HCT116 (cell line): ENCODE data around the gene IRS1. TPM values are rescaled to one million over a fixed set of nuclear protein-coding genes. Genes with fewer than 3 reads are reported as not detected.

Source experiments
- ATAC-seq: fragments of 200-7000 bp; cut with Tn5 transposase; 2 replicates; pipeline ENCODE4 v1.9.1; 2020; ENCODE audit warnings: mild to moderate bottlenecking, moderate library complexity
- BruUV-seq: library from RNA; stranded (reverse); fragments of 400-500 nt; replicated peaks from 2 replicates; lab custom pipeline; 2021; lab: Mats Ljungman, UMichigan
- CTCF ChIA-PET: fragments of 300-600 bp; sonication (Branson Sonifier 250); formaldehyde crosslinking; loops from one replicate; lab custom pipeline; 2021; ENCODE audit warnings: antibody characterized with exemption; lab: Charles Lee
- POLR2A ChIA-PET: fragments of 300-600, 350-600 bp; sonication (Branson Sonifier 250); formaldehyde crosslinking; loops from one replicate; lab custom pipeline; 2021; ENCODE audit warnings: antibody characterized with exemption; lab: Charles Lee
- RAD21 ChIA-PET, 2 experiments: fragments of 300-600 bp; sonication (Branson Sonifier 250); formaldehyde crosslinking; loops; one replicate each; lab custom pipeline; 2023; ENCODE audit warnings: low total read pairs in 2 of 2; ENCODE audit not compliant: uncharacterized antibody in 2 of 2, unreplicated experiment in 2 of 2, low non-redundant PET in 1 of 2; lab: Charles Lee
- DNase-seq: peaks from one replicate; pipeline ENCODE4 v3.0.0-alpha.2; 2010; ENCODE audit warnings: low read depth, low spot score
- H2AFZ ChIP-seq: fragments of 200-600 bp; shearing (Covaris generic), sonication (generic); 2 replicates; pipeline ENCODE4 v1.6.1; 2017; ENCODE audit warnings: low read depth, mixed run types, mixed read lengths, antibody characterized with exemption, low read length; ENCODE audit not compliant: poor library complexity, severe bottlenecking
- H3K27ac ChIP-seq: 2 replicates; pipeline ENCODE4 v1.5.1; 2012; ENCODE audit warnings: low read depth, low read length
- H3K27me3 ChIP-seq: fragments of 200-600 bp; sonication (generic); 2 replicates; pipeline ENCODE4 v1.6.1; 2016; ENCODE audit warnings: mixed run types, low read length, mixed read lengths; ENCODE audit not compliant: insufficient read depth
- H3K36me3 ChIP-seq, 2 experiments: fragments of 200-500 bp in 1 of 2; fragments of 200-600 bp in 1 of 2; sonication (Bioruptor generic) in 1 of 2; sonication (generic) in 1 of 2; 2 replicates each; pipeline versions ENCODE4 v1.5.1 to v1.6.1; 2014 to 2016; ENCODE audit warnings: low read length in 2 of 2, inconsistent platforms in 1 of 2, mixed read lengths in 1 of 2, mixed run types in 1 of 2; ENCODE audit not compliant: insufficient read depth in 2 of 2, control insufficient read depth in 1 of 2
- H3K4me1 ChIP-seq, 2 experiments: fragments of 200-600 bp in 1 of 2; sonication (generic) in 1 of 2; 2 replicates each; pipeline versions ENCODE4 v1.5.1 to v1.6.1; 2012 to 2017; ENCODE audit warnings: low read length in 2 of 2, inconsistent platforms in 1 of 2, mild to moderate bottlenecking in 1 of 2, mixed read lengths in 1 of 2, mixed run types in 1 of 2, moderate library complexity in 1 of 2; ENCODE audit not compliant: insufficient read depth in 2 of 2, control insufficient read depth in 1 of 2
- H3K4me2 ChIP-seq: fragments of 200-600 bp; sonication (generic); 2 replicates; pipeline ENCODE4 v1.6.1; 2017; ENCODE audit warnings: mixed run types, low read length, mixed read lengths
- H3K4me3 ChIP-seq, 2 experiments: fragments of 200-600 bp in 1 of 2; sonication (generic) in 1 of 2; replicated peaks in 1 of 2; 2 replicates each; pipeline ENCODE4 v1.5.1; 2011 to 2016; ENCODE audit warnings: low read length in 2 of 2, control low read depth in 1 of 2, low read depth in 1 of 2, mild to moderate bottlenecking in 1 of 2, mixed read lengths in 1 of 2, mixed run types in 1 of 2
- H3K79me2 ChIP-seq: fragments of 200-600 bp; sonication (generic); 2 replicates; pipeline ENCODE4 v1.6.1; 2017; ENCODE audit warnings: mild to moderate bottlenecking, mixed run types, low read length, moderate library complexity, mixed read lengths; ENCODE audit not compliant: insufficient read depth
- H3K9ac ChIP-seq: fragments of 200-600 bp; sonication (generic); 2 replicates; pipeline ENCODE4 v1.6.1; 2016; ENCODE audit warnings: low read length, mixed read lengths
- H3K9me2 ChIP-seq: fragments of 200-600 bp; sonication (generic), shearing (Covaris generic); 2 replicates; pipeline ENCODE4 v1.6.1; 2017; ENCODE audit warnings: mixed run types, mild to moderate bottlenecking, moderate library complexity; ENCODE audit not compliant: insufficient read depth
- H3K9me3 ChIP-seq, 2 experiments: fragments of 200-500 bp in 1 of 2; fragments of 200-600 bp in 1 of 2; sonication (Bioruptor generic) in 1 of 2; sonication (generic) in 1 of 2; 2 replicates each; pipeline ENCODE4 v1.6.1; 2014 to 2017; ENCODE audit warnings: low read length in 2 of 2, mixed read lengths in 2 of 2, inconsistent platforms in 1 of 2, low read depth in 1 of 2, mild to moderate bottlenecking in 1 of 2, mixed run types in 1 of 2, moderate library complexity in 1 of 2; ENCODE audit not compliant: control insufficient read depth in 1 of 2, insufficient read depth in 1 of 2
- H4K20me1 ChIP-seq: fragments of 200-600 bp; sonication (generic), shearing (Covaris generic); 2 replicates; pipeline ENCODE4 v1.6.1; 2017; ENCODE audit warnings: mixed run types, mild to moderate bottlenecking, moderate library complexity; ENCODE audit not compliant: insufficient read depth
- CBX3 ChIP-seq: IDR thresholded peaks from 2 replicates; pipeline ENCODE4 v1.6.1; 2012; ENCODE audit warnings: low read depth
- EGR1 ChIP-seq: IDR thresholded peaks from 2 replicates; pipeline ENCODE4 v1.6.1; 2012; ENCODE audit warnings: low read depth
- ELF1 ChIP-seq: IDR thresholded peaks from 2 replicates; pipeline ENCODE4 v1.6.1; 2012; ENCODE audit warnings: low read depth, borderline replicate concordance
- EZH2 ChIP-seq: fragments of 200-600 bp; sonication (generic); IDR thresholded peaks from 2 replicates; pipeline ENCODE4 v1.6.1; 2017; ENCODE audit warnings: antibody characterized with exemption, mixed run types
- FOSL1 ChIP-seq: IDR thresholded peaks from 2 replicates; pipeline ENCODE4 v1.6.1; 2012; ENCODE audit warnings: low read depth
- JUND ChIP-seq: IDR thresholded peaks from 2 replicates; pipeline ENCODE4 v1.6.1; 2012
- POLR2A ChIP-seq: IDR thresholded peaks from 2 replicates; pipeline ENCODE4 v1.7.0; 2011; ENCODE audit warnings: borderline replicate concordance; ENCODE audit not compliant: insufficient read depth, insufficient read length; ENCODE audit errors: extremely low read depth
- POLR2AphosphoS5 ChIP-seq: IDR thresholded peaks from 2 replicates; pipeline ENCODE4 v1.6.1; 2011; ENCODE audit warnings: mild to moderate bottlenecking, low read depth, low read length, moderate library complexity
- RAD21 ChIP-seq: IDR thresholded peaks from 2 replicates; pipeline ENCODE4 v1.6.1; 2012; ENCODE audit warnings: low read depth, mild to moderate bottlenecking
- SIN3A ChIP-seq: IDR thresholded peaks from 2 replicates; pipeline ENCODE4 v1.6.1; 2012; ENCODE audit warnings: low read depth
- SP1 ChIP-seq: IDR thresholded peaks from 2 replicates; pipeline ENCODE4 v1.6.1; 2012; ENCODE audit warnings: low read depth
- TCF7L2 ChIP-seq: IDR thresholded peaks from 2 replicates; pipeline ENCODE4 v1.7.0; 2011; ENCODE audit warnings: borderline replicate concordance, inconsistent platforms; ENCODE audit not compliant: insufficient read depth, insufficient read length; ENCODE audit errors: extremely low read depth
- YY1 ChIP-seq: IDR thresholded peaks from 2 replicates; pipeline ENCODE4 v1.6.1; 2011; ENCODE audit warnings: low read length, low read depth, moderate library complexity, mild to moderate bottlenecking; ENCODE audit not compliant: insufficient replicate concordance; ENCODE audit errors: extremely low read depth
- ZNF274 ChIP-seq: fragments of 200-500 bp; sonication (Bioruptor generic); IDR thresholded peaks from 2 replicates; pipeline ENCODE4 v1.6.1; 2014; ENCODE audit warnings: mild to moderate bottlenecking, low read depth, low read length, inconsistent platforms
- intact Hi-C: fragments of 100-400 bp; cut with micrococcal nuclease; formaldehyde crosslinking; loops from 2 replicates; pipeline ENCODE4 v1.10.0; 2022
- total RNA-seq: library from RNA; stranded (reverse); gene quantifications from one replicate; pipeline ENCODE4 v1.2.1, GENCODE V29; 2021; ENCODE audit not compliant: unreplicated experiment
- TF ChIP-seq, protein P1 (sequence below): IDR thresholded peaks from 2 replicates; pipeline ENCODE4 v1.6.1; 2012
- TF ChIP-seq, protein P2 (sequence below): IDR thresholded peaks from 2 replicates; pipeline ENCODE4 v1.6.1; 2011; ENCODE audit warnings: mild to moderate bottlenecking, low read length, moderate library complexity; ENCODE audit not compliant: insufficient replicate concordance; ENCODE audit errors: extremely low read depth
- TF ChIP-seq, protein P3 (sequence below): IDR thresholded peaks from 2 replicates; pipeline ENCODE4 v1.6.1; 2012; ENCODE audit warnings: low read depth
- TF ChIP-seq, protein P4 (sequence below): IDR thresholded peaks from 2 replicates; pipeline ENCODE4 v1.6.1; 2012
- TF ChIP-seq, protein P5 (sequence below), 3 experiments: fragments of 200-600 bp in 1 of 3; sonication (generic) in 1 of 3; IDR thresholded peaks in 2 of 3; conservative IDR thresholded peaks in 1 of 3; 2 replicates each; pipeline ENCODE4 v1.5.1; 2012 to 2017; ENCODE audit warnings: low read depth in 2 of 3, low read length in 2 of 3, antibody characterized with exemption in 1 of 3, borderline replicate concordance in 1 of 3, control low read depth in 1 of 3, mild to moderate bottlenecking in 1 of 3, mixed read lengths in 1 of 3, mixed run types in 1 of 3, moderate library complexity in 1 of 3; ENCODE audit not compliant: insufficient read depth in 1 of 3

The IRS1 gene
- total RNA-seq, 1 experiment from 2014 or later: 88.8 TPM

DNA sequence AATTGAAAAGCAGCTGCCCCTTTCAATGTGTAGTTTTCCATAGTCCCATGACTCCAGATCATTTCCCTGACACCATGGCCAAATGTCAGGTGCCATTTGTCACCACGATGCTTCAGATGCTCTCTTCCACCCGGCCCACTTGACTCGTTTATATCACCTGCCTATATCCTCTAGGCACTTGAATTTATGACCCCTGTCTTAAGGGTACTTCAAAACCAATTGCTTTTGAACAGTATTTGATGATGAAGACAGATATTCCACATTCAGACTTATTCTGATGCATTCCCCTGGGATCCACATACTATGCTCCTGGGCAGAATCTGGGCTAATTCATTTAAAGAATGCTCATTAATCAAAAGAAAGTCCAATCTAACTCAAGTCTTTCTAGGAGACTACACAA is 19.3 kb upstream of the IRS1 start:
- DNase-seq: no peak
- TF ChIP-seq EZH2: no peak
- TF ChIP-seq FOSL1: no peak
- no peak for TF ChIP-seq RAD21
- TF ChIP-seq SIN3A: no peak
- no peak for TF ChIP-seq ELF1
- TF ChIP-seq ZNF274: no peak
- TF ChIP-seq JUND: no peak
- TF ChIP-seq, protein P1, sequence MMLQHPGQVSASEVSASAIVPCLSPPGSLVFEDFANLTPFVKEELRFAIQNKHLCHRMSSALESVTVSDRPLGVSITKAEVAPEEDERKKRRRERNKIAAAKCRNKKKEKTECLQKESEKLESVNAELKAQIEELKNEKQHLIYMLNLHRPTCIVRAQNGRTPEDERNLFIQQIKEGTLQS: no peak
- TF ChIP-seq, protein P2, sequence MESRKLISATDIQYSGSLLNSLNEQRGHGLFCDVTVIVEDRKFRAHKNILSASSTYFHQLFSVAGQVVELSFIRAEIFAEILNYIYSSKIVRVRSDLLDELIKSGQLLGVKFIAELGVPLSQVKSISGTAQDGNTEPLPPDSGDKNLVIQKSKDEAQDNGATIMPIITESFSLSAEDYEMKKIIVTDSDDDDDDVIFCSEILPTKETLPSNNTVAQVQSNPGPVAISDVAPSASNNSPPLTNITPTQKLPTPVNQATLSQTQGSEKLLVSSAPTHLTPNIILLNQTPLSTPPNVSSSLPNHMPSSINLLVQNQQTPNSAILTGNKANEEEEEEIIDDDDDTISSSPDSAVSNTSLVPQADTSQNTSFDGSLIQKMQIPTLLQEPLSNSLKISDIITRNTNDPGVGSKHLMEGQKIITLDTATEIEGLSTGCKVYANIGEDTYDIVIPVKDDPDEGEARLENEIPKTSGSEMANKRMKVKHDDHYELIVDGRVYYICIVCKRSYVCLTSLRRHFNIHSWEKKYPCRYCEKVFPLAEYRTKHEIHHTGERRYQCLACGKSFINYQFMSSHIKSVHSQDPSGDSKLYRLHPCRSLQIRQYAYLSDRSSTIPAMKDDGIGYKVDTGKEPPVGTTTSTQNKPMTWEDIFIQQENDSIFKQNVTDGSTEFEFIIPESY: no peak
- TF ChIP-seq, protein P3, sequence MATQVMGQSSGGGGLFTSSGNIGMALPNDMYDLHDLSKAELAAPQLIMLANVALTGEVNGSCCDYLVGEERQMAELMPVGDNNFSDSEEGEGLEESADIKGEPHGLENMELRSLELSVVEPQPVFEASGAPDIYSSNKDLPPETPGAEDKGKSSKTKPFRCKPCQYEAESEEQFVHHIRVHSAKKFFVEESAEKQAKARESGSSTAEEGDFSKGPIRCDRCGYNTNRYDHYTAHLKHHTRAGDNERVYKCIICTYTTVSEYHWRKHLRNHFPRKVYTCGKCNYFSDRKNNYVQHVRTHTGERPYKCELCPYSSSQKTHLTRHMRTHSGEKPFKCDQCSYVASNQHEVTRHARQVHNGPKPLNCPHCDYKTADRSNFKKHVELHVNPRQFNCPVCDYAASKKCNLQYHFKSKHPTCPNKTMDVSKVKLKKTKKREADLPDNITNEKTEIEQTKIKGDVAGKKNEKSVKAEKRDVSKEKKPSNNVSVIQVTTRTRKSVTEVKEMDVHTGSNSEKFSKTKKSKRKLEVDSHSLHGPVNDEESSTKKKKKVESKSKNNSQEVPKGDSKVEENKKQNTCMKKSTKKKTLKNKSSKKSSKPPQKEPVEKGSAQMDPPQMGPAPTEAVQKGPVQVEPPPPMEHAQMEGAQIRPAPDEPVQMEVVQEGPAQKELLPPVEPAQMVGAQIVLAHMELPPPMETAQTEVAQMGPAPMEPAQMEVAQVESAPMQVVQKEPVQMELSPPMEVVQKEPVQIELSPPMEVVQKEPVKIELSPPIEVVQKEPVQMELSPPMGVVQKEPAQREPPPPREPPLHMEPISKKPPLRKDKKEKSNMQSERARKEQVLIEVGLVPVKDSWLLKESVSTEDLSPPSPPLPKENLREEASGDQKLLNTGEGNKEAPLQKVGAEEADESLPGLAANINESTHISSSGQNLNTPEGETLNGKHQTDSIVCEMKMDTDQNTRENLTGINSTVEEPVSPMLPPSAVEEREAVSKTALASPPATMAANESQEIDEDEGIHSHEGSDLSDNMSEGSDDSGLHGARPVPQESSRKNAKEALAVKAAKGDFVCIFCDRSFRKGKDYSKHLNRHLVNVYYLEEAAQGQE: no peak
- no peak for TF ChIP-seq TCF7L2
- TF ChIP-seq, protein P4, sequence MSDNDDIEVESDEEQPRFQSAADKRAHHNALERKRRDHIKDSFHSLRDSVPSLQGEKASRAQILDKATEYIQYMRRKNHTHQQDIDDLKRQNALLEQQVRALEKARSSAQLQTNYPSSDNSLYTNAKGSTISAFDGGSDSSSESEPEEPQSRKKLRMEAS: no peak
- no peak for TF ChIP-seq YY1
- TF ChIP-seq, protein P5, sequence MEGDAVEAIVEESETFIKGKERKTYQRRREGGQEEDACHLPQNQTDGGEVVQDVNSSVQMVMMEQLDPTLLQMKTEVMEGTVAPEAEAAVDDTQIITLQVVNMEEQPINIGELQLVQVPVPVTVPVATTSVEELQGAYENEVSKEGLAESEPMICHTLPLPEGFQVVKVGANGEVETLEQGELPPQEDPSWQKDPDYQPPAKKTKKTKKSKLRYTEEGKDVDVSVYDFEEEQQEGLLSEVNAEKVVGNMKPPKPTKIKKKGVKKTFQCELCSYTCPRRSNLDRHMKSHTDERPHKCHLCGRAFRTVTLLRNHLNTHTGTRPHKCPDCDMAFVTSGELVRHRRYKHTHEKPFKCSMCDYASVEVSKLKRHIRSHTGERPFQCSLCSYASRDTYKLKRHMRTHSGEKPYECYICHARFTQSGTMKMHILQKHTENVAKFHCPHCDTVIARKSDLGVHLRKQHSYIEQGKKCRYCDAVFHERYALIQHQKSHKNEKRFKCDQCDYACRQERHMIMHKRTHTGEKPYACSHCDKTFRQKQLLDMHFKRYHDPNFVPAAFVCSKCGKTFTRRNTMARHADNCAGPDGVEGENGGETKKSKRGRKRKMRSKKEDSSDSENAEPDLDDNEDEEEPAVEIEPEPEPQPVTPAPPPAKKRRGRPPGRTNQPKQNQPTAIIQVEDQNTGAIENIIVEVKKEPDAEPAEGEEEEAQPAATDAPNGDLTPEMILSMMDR (IDR thresholded peaks at IDR 0.05 in 2 of 3, conservative IDR thresholded peaks at IDR 0.05 in 1 of 3; ENCODE audit: borderline replicate concordance in 1 of 3, insufficient read depth in 1 of 3, low read depth in 2 of 3, low read length in 2 of 3): no peak
- no peak for TF ChIP-seq SP1
- TF ChIP-seq POLR2A: no peak
- TF ChIP-seq EGR1: no peak
- TF ChIP-seq POLR2AphosphoS5: no peak
- no peak for TF ChIP-seq CBX3
- ATAC-seq: no peak

More for the DNA sequence above, 19.3 kb upstream of the IRS1 start:
- CTCF ChIA-PET: no interaction called here
- BruUV-seq: no TSS peak
- Histone ChIP-seq H3K27me3 (no peaks in the 10 kb centered on the region), H3K79me2 (no peaks in the 10 kb centered on the region), H2AFZ (no peak overlapping the region), H3K4me2 (no peak overlapping the region), H3K9me3 (peaks cover 0 to 7% of the 10 kb centered on the region in 2 experiments; a peak in 1 of 4 replicates), H3K9ac (no peak overlapping the region), H3K4me3 (no peak overlapping the region), H3K4me1 (no peaks in the 10 kb centered on the region), H3K9me2 (no peaks in the 10 kb centered on the region), H3K36me3 (no peaks in the 10 kb centered on the region), H4K20me1 (no peaks in the 10 kb centered on the region), H3K27ac (no peak overlapping the region)
- intact Hi-C loops: no loop called here
- RAD21 ChIA-PET: no interaction called here
- POLR2A ChIA-PET: no interaction called here
